Measurements from ENCODE around the gene ZNF577.

The ZNF577 gene

DNA sequence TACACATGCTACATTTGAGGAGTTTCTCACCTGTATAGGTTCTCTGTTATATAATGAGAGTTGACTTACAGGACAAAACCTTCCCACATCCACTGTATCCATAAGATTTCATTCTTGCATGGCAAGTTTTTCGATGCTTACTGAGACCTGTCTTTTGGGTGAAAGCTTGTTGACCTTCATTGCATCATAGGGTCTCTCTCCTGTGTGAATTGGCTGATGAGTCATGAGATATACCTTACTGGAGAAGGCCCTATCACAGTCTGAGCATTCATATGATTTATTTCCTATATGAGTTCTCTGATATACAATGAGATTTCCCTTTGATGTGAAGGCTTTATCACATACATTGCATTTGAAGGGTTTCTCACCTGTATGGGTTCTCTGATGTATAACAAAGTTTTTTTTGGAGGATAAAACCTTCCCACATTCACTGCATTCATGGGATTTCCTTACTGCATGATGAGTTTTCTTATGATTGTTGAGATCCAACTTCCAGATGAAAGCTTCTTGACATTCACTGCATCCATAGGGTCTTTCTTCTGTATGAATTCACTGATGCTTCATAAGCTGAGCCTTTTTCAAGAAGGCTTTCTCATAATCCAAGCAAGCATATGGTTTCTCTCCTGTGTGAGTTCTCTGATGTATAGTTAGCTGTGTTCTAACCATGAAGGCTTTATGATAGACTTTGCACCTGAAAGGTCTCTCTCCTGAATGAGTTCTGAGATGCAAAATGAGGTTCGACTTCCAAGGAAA, 25.7 kb downstream of the ZNF577 start:
- no peak for DNase-seq

DNA sequence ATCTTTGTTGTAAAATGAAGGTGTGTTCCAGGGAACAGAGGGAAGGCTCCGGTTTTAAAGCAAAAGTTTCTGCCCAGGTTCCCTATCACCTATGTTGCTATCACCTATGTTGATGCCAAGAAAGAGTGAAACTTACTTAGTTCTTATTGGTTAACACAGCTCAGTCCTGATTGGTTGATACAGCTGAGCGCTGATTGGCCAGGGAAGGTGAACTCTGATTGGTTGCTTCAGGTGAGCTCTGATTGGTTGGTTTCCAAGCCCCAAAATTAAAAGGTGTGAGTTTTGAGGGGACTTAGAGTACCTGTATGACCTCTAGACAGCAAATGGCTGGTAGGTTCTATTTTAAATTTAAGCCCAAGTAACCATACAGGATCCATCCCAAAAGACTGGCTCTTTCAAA, 50.6 kb downstream of the ZNF577 start:
- no peak for DNase-seq

DNA sequence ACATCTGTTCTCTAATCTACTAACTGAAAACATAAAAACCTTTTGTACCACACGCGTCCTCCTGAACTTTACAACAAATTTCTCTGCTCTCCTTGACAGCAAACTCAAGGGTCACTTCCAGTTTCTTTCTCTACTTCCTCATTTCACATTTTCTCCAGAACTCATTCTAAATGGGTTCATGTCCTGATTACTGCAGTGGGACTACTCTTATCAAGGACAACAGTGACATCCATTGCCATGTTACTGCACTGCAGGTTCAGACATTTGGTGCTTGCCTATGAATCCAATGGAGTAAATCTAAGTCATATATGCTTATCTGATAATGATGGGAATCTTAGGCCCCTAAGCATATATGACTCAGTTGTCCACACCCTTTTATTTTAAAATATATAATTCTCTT, 57.5 kb downstream of the ZNF577 start:
- no peak for DNase-seq

DNA sequence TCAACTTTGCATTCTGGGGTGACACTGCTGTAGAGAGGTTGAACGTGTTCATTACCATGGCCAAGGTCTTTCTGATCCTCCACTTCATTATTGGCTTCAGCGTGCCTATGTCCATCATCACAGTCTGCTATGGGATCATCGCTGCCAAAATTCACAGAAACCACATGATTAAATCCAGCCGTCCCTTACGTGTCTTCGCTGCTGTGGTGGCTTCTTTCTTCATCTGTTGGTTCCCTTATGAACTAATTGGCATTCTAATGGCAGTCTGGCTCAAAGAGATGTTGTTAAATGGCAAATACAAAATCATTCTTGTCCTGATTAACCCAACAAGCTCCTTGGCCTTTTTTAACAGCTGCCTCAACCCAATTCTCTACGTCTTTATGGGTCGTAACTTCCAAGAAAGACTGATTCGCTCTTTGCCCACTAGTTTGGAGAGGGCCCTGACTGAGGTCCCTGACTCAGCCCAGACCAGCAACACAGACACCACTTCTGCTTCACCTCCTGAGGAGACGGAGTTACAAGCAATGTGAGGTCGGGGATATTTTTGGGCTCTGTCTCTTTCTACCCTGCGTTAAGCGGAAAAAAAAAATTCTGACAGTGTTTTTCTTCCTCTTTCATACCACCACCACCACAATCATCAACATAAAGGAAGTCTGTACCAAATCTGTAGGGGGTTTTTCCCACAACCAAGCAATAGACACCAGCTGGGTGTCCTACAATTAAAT, 63.3 kb downstream of the ZNF577 start:
- DNase-seq, result no peak

DNA sequence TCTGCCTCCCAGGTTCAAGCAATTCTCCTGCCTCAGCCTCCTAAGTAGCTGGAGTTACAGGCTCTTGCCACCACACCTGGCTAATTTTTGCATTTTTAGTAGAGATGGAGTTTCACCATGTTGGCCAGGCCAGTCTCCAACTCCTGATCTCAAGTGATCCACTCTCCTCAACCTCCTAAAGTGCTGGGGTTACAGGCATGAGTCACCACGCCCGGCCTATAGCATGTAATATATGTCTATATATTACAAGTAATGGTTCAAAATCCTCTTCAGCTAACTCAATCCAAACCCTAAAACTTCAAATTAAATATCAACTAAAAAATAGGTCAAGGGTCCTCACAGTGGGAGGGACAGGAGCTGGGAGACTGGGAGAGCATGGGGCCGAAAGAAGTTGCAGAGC, 64.8 kb downstream of the ZNF577 start:
- DNase-seq, result no peak

DNA sequence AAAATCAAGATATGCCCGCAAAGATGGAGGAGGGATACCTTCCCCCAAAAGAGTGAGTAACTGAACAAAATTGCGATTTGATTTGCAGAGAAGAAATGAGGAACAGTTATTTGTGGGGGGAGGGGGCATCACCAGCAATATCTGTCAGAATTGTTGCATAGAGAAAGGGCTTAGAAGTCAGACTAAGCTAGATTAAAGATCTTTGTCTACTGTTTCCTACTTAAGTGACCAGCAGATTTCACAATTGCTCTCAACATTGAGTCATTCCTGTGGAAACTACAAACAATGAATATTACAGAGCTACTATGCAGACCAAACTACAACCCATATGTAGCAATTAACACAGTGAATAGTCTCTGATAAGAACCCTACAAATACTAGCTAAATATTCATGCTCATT, 65.4 kb downstream of the ZNF577 start:
- DNase-seq, result no peak

DNA sequence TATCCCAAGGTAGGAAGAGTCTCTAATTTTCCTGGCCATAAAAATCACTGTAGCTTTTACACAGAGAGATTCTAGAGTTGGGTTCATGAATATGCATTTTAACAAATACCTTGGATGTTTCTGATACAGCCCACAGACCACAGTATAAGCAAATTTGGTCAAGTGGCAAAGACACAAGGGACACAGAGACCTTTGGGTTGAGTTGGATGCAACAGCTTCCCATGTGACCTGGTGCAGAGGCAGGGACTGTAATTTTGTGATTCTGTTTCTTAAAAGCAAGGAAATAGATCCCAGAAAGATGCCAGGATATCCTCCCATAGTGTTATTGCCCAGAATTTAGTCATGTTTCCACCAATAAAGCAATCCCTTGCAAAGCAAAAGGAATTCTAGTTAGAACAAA, 65.8 kb downstream of the ZNF577 start:
- no peak for DNase-seq

DNA sequence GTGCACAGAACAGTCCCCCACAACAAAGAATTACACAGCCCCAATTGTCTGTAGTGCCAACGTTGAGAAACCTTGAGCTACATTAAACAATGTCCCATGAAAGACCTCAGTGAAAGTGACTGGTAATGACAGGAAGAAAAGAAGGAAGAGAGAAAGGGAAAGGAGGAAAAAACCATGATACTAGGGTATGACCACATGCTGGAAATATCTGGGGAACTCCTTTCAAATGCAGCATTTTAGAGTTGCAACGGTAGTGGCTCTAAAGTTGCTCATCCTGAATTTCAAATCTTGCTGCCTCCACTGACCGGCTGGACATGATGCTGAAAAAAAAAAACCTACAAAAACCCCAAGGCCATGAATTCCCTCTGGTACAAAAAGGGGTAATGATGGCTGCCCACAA, 66.3 kb downstream of the ZNF577 start:
- DNase-seq, result no peak

Measured in NK-92 treated with Interleukin-12 subunit alpha and Interleukin-12 subunit beta, amount 100 ng/mL, for 24 hours (cell line).